Measurements from ENCODE around the gene TNK1. TPM values are rescaled to one million over a fixed set of nuclear protein-coding genes. Genes with fewer than 3 reads are reported as not detected.

TNK1 gene
- total and polyA plus RNA-seq, 8 donors = 4.9 to 13.8 (median 6.6) TPM

DNA sequence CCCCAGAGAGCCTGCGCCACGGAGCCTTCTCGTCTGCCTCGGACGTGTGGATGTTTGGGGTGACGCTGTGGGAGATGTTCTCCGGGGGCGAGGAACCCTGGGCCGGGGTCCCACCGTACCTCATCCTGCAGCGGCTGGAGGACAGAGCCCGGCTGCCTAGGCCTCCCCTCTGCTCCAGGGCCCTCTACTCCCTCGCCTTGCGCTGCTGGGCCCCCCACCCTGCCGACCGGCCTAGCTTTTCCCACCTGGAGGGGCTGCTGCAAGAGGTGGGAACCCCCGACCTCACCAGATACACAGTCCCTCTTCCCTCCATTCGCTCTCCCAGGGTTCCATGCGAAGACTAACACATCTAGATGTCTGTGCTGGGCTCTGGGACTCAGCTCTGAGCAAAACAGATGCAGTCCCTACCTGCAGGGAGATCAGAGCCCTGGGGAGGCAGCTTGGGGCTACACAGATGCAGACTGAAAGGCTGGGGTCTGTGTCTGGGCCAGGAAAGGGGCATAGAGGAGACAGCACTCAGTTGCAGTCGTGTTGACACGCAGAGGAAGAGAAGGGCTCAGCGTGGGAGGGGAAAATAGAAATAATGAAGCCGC is 3.7 kb downstream of the TNK1 start:
- WGBS, 2 donors = 84 to 91% methylated on average over 23 of the region's 23 CpGs
- no peaks in the 10 kb centered on the region for H3K27me3 ChIP-seq
- no peak for FAIRE-seq
- H3K36me3 ChIP-seq = peaks cover 0 to 10% (median 0%) of the 10 kb centered on the region in 3 donors
- peak overlapping the region in 1 of 4 donors; percentile 33 for H3K4me3 ChIP-seq
- peaks cover 6 to 11% (median 8%) of the 10 kb centered on the region in 3 donors for H3K4me1 ChIP-seq
- intact Hi-C loops (cut with DNase I) = no loop called here
- H3K27ac ChIP-seq = no peak overlapping the region
- no peaks in the 10 kb centered on the region for H3K9me3 ChIP-seq
- ATAC-seq = no peak
- no peak for DNase-seq
- TF ChIP-seq, protein P1, sequence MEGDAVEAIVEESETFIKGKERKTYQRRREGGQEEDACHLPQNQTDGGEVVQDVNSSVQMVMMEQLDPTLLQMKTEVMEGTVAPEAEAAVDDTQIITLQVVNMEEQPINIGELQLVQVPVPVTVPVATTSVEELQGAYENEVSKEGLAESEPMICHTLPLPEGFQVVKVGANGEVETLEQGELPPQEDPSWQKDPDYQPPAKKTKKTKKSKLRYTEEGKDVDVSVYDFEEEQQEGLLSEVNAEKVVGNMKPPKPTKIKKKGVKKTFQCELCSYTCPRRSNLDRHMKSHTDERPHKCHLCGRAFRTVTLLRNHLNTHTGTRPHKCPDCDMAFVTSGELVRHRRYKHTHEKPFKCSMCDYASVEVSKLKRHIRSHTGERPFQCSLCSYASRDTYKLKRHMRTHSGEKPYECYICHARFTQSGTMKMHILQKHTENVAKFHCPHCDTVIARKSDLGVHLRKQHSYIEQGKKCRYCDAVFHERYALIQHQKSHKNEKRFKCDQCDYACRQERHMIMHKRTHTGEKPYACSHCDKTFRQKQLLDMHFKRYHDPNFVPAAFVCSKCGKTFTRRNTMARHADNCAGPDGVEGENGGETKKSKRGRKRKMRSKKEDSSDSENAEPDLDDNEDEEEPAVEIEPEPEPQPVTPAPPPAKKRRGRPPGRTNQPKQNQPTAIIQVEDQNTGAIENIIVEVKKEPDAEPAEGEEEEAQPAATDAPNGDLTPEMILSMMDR (IDR thresholded peaks at IDR 0.05) = no peak

DNA sequence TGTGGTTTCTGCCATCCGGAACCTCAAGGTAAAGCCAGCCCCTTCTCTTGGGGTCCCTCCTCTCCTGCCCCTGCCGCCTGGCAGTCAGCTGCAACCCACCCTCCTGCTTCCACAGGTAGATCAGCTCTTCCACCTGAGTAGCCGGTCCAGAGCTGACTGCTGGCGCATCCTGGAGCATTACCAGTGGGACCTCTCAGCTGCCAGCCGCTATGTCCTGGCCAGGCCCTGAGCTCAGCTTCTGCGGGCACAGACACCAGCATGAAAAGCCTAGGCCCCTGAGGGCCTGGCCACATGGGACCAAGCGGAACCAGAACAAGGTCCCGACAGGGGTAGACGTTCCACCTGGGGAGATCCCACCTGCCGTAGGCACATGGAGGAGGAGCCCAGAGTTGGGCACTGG is 8.0 kb downstream of the TNK1 start:
- Histone ChIP-seq H3K4me1 (peaks cover 0 to 3% (median 0%) of the 10 kb centered on the region in 3 donors), H3K9me3 (no peaks in the 10 kb centered on the region), H3K36me3 (peaks cover 0 to 10% (median 0%) of the 10 kb centered on the region in 3 donors), H3K27ac (no peak overlapping the region), H3K27me3 (no peaks in the 10 kb centered on the region), H3K4me3 (no peak overlapping the region)
- TF ChIP-seq, protein P1 (IDR thresholded peaks at IDR 0.05) = no peak
- 93 to 96% methylated on average over 10 of the region's 10 CpGs for WGBS, 2 donors
- DNase-seq = no peak
- intact Hi-C loops (cut with DNase I) = no loop called here
- no peak for ATAC-seq
- FAIRE-seq = no peak

DNA sequence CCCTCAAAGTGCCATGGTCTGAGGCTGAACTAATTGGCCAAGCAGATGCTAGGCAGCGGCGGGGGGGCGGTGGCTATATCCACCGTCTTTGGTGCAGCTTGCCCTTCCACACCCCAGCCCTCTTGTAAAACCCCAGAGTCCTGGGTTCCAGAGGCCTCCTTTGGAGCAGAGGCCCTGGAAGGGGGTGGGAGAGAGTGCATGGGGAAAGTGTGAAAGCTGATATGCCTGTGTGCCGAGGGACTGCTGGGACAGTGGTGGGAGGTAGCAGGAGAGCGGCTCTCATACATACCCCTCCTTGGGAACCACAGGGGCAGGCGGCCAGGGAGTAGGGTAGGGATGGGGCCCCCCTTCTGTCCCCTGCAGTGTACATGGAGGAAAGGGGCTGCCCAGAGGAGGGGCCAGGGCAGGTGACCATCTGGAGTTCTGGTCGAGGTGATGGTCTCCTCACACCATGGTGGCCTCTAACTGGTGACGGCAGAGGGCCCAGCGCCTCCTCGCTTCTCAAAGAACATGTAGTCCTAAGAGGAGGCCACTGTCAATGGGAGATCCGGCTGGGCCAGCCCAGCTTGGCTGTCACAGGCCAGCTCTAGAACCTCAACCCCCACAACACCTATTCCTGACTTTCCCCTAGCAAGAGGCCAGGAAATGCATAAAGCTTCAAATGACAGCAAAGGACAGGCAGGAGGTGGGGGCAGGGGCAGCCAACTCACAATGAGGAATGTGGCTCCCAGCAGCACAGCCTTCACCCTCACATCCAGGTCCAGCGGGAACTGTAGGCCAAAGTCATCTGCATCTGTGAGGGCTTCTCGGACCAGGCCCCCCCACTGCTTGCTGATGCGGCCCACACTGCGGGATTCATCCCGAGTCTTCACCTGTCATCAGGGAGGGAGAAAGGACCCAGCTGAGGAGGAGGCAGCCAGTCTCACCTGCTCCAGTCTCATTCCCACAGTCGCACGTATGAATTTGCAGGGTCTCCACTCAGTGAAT is 9.3 kb downstream of the TNK1 start:
- 86 to 87% methylated on average over 19 of the region's 19 CpGs for WGBS, 2 donors
- TF ChIP-seq, protein P1 (IDR thresholded peaks at IDR 0.05) = no peak
- ATAC-seq (no peak), FAIRE-seq (no peak), DNase-seq (no peak)
- Histone ChIP-seq H3K27me3 (no peaks in the 10 kb centered on the region), H3K36me3 (peaks cover 0 to 10% (median 0%) of the 10 kb centered on the region in 3 donors), H3K9me3 (no peaks in the 10 kb centered on the region), H3K4me1 (peaks cover 0 to 7% (median 0%) of the 10 kb centered on the region in 3 donors), H3K27ac (no peak overlapping the region), H3K4me3 (no peak overlapping the region)
- intact Hi-C loops (cut with DNase I) = no loop called here

DNA sequence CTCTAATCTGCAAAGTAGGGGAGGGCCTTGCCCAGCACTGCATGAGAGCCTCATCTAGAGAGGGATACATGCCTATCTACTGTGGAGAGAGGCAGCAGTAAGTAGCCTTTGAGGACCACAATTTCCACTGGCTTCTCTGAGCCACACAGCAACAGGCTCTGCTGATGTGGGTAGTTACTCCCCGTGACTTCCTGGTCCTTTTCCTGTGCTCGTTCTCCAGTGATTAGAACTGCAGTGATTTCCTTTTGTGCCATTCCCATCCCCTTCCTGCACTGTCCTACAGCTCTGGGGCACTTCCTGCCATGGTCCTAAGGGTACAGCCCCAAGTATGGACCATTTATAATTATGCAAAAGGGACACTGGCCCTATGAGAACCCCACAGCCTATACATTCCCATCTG is 10.4 kb downstream of the TNK1 start:
- Histone ChIP-seq H3K27ac (no peak overlapping the region), H3K9me3 (no peaks in the 10 kb centered on the region), H3K4me3 (no peak overlapping the region), H3K27me3 (no peaks in the 10 kb centered on the region), H3K4me1 (peaks cover 0 to 9% (median 0%) of the 10 kb centered on the region in 3 donors), H3K36me3 (peaks cover 0 to 10% (median 0%) of the 10 kb centered on the region in 3 donors)
- intact Hi-C loops (cut with DNase I) = no loop called here
- ATAC-seq (no peak), FAIRE-seq (no peak), DNase-seq (no peak)
- WGBS, 2 donors = 73 to 76% methylated on average over 2 of the region's 2 CpGs
- TF ChIP-seq, protein P1 (IDR thresholded peaks at IDR 0.05) = no peak
